ENCODE data around the gene ANXA3. TPM values are rescaled to one million over a fixed set of nuclear protein-coding genes. Genes with fewer than 3 reads are reported as not detected.

The ANXA3 gene
- total RNA-seq, 1 donor from 2014 or later: 87.2 TPM

DNA sequence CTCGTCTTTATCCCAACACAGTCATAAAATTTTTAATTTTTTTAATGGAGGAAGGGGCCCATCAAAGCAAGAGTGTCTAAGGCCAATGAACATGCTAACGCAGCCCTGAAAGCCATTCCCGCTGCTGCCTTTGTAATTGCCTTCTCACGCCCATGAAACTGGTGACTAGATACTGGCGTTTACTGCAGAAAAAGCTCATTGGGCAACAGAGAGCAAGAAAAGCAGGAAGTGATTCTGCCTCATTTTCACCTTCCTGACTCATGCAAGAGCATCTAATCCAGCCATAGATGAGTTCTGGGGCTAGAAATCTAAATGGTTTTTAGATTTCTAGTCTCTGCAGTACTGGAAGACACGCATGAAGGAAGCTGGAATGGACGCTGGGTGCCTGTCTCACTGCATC is 72.5 kb downstream of the ANXA3 start:
- Mint-ChIP-seq H3K4me1 (peaks cover 3% of the 10 kb centered on the region), H3K36me3 (no peaks in the 10 kb centered on the region), H3K27ac (no peak overlapping the region), H3K4me3 (no peak overlapping the region), H3K27me3 (ENCODE audit: low read depth) (no peaks in the 10 kb centered on the region), H3K9me3 (no peaks in the 10 kb centered on the region)
- DNase-seq (ENCODE audit: low spot score in 2 of 2, unreplicated experiment in 2 of 2): no peak
- TF ChIP-seq, protein P1, sequence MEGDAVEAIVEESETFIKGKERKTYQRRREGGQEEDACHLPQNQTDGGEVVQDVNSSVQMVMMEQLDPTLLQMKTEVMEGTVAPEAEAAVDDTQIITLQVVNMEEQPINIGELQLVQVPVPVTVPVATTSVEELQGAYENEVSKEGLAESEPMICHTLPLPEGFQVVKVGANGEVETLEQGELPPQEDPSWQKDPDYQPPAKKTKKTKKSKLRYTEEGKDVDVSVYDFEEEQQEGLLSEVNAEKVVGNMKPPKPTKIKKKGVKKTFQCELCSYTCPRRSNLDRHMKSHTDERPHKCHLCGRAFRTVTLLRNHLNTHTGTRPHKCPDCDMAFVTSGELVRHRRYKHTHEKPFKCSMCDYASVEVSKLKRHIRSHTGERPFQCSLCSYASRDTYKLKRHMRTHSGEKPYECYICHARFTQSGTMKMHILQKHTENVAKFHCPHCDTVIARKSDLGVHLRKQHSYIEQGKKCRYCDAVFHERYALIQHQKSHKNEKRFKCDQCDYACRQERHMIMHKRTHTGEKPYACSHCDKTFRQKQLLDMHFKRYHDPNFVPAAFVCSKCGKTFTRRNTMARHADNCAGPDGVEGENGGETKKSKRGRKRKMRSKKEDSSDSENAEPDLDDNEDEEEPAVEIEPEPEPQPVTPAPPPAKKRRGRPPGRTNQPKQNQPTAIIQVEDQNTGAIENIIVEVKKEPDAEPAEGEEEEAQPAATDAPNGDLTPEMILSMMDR (IDR thresholded peaks at IDR 0.05; ENCODE audit: unreplicated experiment): no peak

DNA sequence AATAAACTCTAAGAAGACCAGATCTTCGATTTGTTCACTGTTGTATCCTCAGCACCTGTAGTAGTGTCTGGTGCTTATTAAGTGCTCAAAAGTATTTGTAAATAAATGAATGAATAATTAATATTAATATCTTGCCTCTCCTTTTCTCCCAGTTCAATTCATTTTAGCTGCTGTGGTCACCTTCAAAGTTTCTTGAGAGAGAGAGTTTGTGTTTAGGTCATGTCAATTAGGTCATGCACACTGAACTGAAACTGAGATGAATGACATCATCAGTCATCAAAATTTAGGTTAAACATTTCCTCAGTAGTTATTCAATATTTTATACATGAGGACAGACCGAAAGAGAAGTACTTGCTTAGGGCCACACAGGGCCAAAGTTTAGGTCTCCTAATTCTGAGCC is 73.5 kb downstream of the ANXA3 start:
- no peaks in the 10 kb centered on the region for H3K36me3 Mint-ChIP-seq

DNA sequence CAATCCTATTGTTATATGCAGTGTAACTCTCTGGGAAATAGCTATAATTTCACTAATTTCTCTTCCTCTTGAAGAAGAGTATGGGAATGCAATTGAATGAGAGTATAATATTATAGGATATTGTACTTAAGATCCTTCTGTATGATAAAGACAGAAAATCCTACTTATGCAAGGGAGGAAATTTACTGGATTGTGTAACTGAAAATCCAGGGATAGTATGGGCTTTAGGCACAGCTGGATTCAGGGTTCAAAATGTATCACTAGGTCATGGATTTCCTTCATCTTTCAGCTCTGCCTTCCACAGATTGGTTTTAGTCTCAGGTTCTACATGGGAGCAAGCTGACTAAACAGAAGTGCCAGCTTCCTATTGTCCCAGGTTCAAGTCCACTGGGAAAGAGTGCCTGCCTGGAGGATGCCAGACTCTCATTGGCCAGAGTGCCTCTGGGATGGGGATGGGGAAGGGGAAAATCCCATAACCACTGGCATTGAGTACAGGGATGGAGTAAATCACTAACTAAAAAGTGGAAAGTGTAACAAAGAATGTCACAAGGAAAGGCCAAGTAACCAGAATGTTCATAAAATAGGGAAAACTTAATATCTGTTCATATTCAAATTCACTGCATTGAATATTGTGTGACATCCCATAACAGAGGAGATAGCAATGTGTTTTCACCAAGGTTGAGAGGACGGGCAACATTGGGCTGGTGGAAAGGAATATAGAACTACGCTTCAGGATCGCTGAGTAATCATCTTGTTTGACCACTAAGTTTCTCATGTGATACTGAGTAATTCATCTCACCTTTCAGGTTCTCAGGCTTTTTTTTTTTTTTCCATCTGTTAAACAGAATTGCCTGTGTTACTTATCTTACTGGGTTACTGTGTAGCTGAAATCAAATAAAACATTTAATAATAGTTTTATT is 75.7 kb downstream of the ANXA3 start:
- H3K27me3 Mint-ChIP-seq (ENCODE audit: low read depth): no peaks in the 10 kb centered on the region
- H3K9me3 Mint-ChIP-seq: no peaks in the 10 kb centered on the region
- TF ChIP-seq, protein P1 (IDR thresholded peaks at IDR 0.05; ENCODE audit: unreplicated experiment): no peak
- H3K4me1 Mint-ChIP-seq: peaks cover 13% of the 10 kb centered on the region
- H3K27ac Mint-ChIP-seq: no peak overlapping the region
- no peak for DNase-seq (ENCODE audit: low spot score in 2 of 2, unreplicated experiment in 2 of 2)
- no peaks in the 10 kb centered on the region for H3K36me3 Mint-ChIP-seq
- H3K4me3 Mint-ChIP-seq: no peak overlapping the region

More for the DNA sequence above, 73.5 kb downstream of the ANXA3 start:
- no peak for DNase-seq (ENCODE audit: low spot score in 2 of 2, unreplicated experiment in 2 of 2)
- H3K27ac Mint-ChIP-seq: no peak overlapping the region
- H3K4me3 Mint-ChIP-seq: no peak overlapping the region
- H3K9me3 Mint-ChIP-seq: no peaks in the 10 kb centered on the region
- TF ChIP-seq, protein P1 (IDR thresholded peaks at IDR 0.05; ENCODE audit: unreplicated experiment): no peak
- peaks cover 11% of the 10 kb centered on the region for H3K4me1 Mint-ChIP-seq
- no peaks in the 10 kb centered on the region for H3K27me3 Mint-ChIP-seq (ENCODE audit: low read depth)

DNA sequence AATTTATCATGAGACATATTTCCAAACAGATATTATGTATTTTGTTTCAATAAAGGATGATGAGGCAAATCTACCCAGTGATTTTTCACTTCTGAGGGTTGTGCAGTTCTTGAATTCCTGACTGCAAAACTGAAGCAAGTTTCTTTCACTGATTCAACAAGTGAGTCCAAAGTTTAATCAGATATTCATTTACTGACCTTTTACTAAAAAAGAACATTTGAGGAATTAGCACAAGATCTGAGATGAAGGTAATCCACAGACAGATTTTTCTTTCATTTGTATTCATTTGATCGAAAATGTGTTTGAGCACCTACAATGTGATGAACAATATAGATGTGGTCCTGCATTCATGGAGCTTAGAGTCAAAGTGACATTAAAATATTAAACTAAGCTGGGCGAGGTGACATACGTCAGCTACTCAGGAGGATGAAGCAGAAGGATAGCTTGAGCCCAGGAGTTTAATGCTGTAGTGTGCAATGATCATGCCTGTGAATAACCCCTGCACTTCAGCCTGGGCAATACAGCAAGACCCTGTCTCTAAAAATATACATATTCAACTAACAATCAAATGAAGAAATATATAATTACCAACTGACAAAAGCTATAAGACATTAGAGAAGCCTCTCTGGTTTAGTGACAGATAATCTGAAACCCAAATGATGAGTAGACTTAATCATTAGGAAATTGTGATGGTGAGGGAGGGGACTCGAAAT is 76.6 kb downstream of the ANXA3 start:
- no peak for DNase-seq (ENCODE audit: low spot score in 2 of 2, unreplicated experiment in 2 of 2)
- H3K4me3 Mint-ChIP-seq: no peak overlapping the region
- peaks cover 13% of the 10 kb centered on the region for H3K4me1 Mint-ChIP-seq
- no peaks in the 10 kb centered on the region for H3K27me3 Mint-ChIP-seq (ENCODE audit: low read depth)
- TF ChIP-seq, protein P1 (IDR thresholded peaks at IDR 0.05; ENCODE audit: unreplicated experiment): no peak
- no peaks in the 10 kb centered on the region for H3K9me3 Mint-ChIP-seq
- no peak overlapping the region for H3K27ac Mint-ChIP-seq
- no peaks in the 10 kb centered on the region for H3K36me3 Mint-ChIP-seq

DNA sequence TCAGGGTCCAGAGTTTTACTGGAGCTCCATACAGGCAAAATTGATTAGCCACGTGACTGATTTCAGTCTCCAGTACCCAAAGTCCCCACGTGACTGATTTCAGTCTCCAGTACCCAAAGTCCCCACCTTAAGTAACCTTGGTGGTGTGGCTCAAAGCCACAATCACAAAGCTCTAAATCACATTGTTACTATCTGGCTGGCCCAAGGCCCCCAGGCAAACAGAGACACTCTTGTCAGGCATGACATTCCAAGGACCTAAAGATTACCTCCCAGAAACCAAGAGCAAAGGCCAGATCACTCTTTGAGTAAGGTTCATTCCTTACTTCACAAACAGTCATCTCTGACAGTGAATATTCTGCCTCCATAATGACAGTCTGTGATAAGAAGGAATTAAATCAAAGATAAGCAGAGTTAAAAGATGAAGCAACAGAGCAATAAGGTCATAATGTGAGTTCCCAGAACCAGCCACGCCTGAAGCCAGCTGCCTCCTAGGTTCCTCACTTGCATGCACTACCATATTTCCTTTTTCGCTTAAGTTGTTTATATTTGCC is 78.5 kb downstream of the ANXA3 start:
- H3K27ac Mint-ChIP-seq: no peak overlapping the region
- H3K36me3 Mint-ChIP-seq: no peaks in the 10 kb centered on the region
- no peak for DNase-seq (ENCODE audit: low spot score in 2 of 2, unreplicated experiment in 2 of 2)
- TF ChIP-seq, protein P1 (IDR thresholded peaks at IDR 0.05; ENCODE audit: unreplicated experiment): no peak
- no peak overlapping the region for H3K4me3 Mint-ChIP-seq
- H3K4me1 Mint-ChIP-seq: peaks cover 13% of the 10 kb centered on the region
- no peaks in the 10 kb centered on the region for H3K27me3 Mint-ChIP-seq (ENCODE audit: low read depth)
- H3K9me3 Mint-ChIP-seq: peaks cover 4% of the 10 kb centered on the region
